Trophoblast cell (in vitro differentiated cells and primary cell): Measurements from ENCODE around the gene ZBTB8A. TPM values are rescaled to one million over a fixed set of nuclear protein-coding genes. Genes with fewer than 3 reads are reported as not detected.
A peak's percentile ranks its signal among the peaks of the same experiment; 100 is the strongest.

Experiments used
- DNase-seq, 2 donors: peaks; one replicate each; pipeline ENCODE4 v3.0.0-alpha.2; 2016
- H2AFZ ChIP-seq: 2 replicates; pipeline ENCODE4 v1.6.1; 2013; ENCODE audit warnings: low read length, moderate library complexity, mild to moderate bottlenecking; ENCODE audit not compliant: insufficient read depth, poor library complexity
- H2AK5ac ChIP-seq: 2 replicates; pipeline ENCODE4 v1.6.1; 2013; ENCODE audit warnings: mild to moderate bottlenecking, low read length
- H2BK120ac ChIP-seq: 2 replicates; pipeline ENCODE4 v1.6.1; 2013; ENCODE audit warnings: low read length, mild to moderate bottlenecking, moderate library complexity; ENCODE audit not compliant: insufficient read depth, poor library complexity
- H2BK12ac ChIP-seq: 2 replicates; pipeline ENCODE4 v1.6.1; 2013; ENCODE audit warnings: mild to moderate bottlenecking, low read length, moderate library complexity
- H2BK5ac ChIP-seq: 2 replicates; pipeline ENCODE4 v1.6.1; 2013; ENCODE audit warnings: low read length, low read depth, moderate library complexity, mild to moderate bottlenecking; ENCODE audit not compliant: poor library complexity
- H3K14ac ChIP-seq: 2 replicates; pipeline ENCODE4 v1.6.1; 2013; ENCODE audit warnings: mild to moderate bottlenecking, low read length
- H3K18ac ChIP-seq: 2 replicates; pipeline ENCODE4 v1.6.1; 2013; ENCODE audit warnings: mild to moderate bottlenecking, low read length
- H3K23ac ChIP-seq: 2 replicates; pipeline ENCODE4 v1.6.1; 2013; ENCODE audit warnings: low read length
- H3K27ac ChIP-seq: 2 replicates; pipeline ENCODE4 v1.5.1; 2013; ENCODE audit warnings: low read depth, mild to moderate bottlenecking, inconsistent platforms, low read length, moderate library complexity
- H3K27me3 ChIP-seq: 2 replicates; pipeline ENCODE4 v1.6.1; 2013; ENCODE audit warnings: inconsistent platforms, mild to moderate bottlenecking, low read length, moderate library complexity; ENCODE audit not compliant: insufficient read depth
- H3K36me3 ChIP-seq, 2 experiments: 1 replicate in 1 of 2; 2 replicates in 1 of 2; pipeline ENCODE4 v1.6.1; 2013; ENCODE audit warnings: low read length in 2 of 2, mild to moderate bottlenecking in 2 of 2, moderate library complexity in 1 of 2; ENCODE audit not compliant: insufficient read depth in 2 of 2, control insufficient read depth in 1 of 2
- H3K4ac ChIP-seq: 2 replicates; pipeline ENCODE4 v1.6.1; 2013; ENCODE audit warnings: low read depth, mild to moderate bottlenecking, low read length, moderate library complexity
- H3K4me1 ChIP-seq, 2 experiments: 1 replicate in 1 of 2; 2 replicates in 1 of 2; pipeline ENCODE4 v1.6.1; 2013; ENCODE audit warnings: low read length in 2 of 2, mild to moderate bottlenecking in 2 of 2, moderate library complexity in 1 of 2; ENCODE audit not compliant: insufficient read depth in 2 of 2, control insufficient read depth in 1 of 2
- H3K4me2 ChIP-seq: 2 replicates; pipeline ENCODE4 v1.6.1; 2013; ENCODE audit warnings: inconsistent platforms, mild to moderate bottlenecking, low read length, moderate library complexity
- H3K4me3 ChIP-seq: 2 replicates; pipeline ENCODE4 v1.5.1; 2013; ENCODE audit warnings: mild to moderate bottlenecking, low read depth, low read length, inconsistent platforms
- H3K79me1 ChIP-seq: one replicate; pipeline ENCODE4 v1.6.1; 2013; ENCODE audit warnings: low read length
- H3K79me2 ChIP-seq: 2 replicates; pipeline ENCODE4 v1.6.1; 2013; ENCODE audit warnings: low read length, mild to moderate bottlenecking; ENCODE audit not compliant: control insufficient read depth, insufficient read depth, poor library complexity
- H3K9ac ChIP-seq: 2 replicates; pipeline ENCODE4 v1.6.1; 2013; ENCODE audit warnings: mild to moderate bottlenecking, low read length
- H3K9me3 ChIP-seq: 2 replicates; pipeline ENCODE4 v1.6.1; 2013; ENCODE audit warnings: low read depth, mild to moderate bottlenecking, control low read depth, inconsistent platforms, low read length; ENCODE audit not compliant: insufficient read depth
- H4K12ac ChIP-seq: 2 replicates; pipeline ENCODE4 v1.6.1; 2013; ENCODE audit warnings: low read depth, mild to moderate bottlenecking, low read length, moderate library complexity
- H4K8ac ChIP-seq: 2 replicates; pipeline ENCODE4 v1.6.1; 2013; ENCODE audit warnings: low read depth, mild to moderate bottlenecking, low read length, moderate library complexity
- H4K91ac ChIP-seq: one replicate; pipeline ENCODE4 v1.6.1; 2013; ENCODE audit warnings: low read depth, mild to moderate bottlenecking, low read length, moderate library complexity
- WGBS: extraction: QIAGEN DNeasy Blood & Tissue Kit; methylation state at CpG from one replicate; pipeline ENCODE4 v1.1.7; 2013; ENCODE audit warnings: missing lambda C conversion rate; ENCODE audit not compliant: insufficient read length, insufficient coverage; ENCODE audit errors: extremely low coverage; 5-methylcytosine and 5-hydroxymethylcytosine counted together
- polyA plus RNA-seq: library from polyadenylated mRNA; stranded (reverse); fragments of 200-250 nt; gene quantifications from 2 replicates; pipeline ENCODE4 v1.2.3, GENCODE V29; 2013

The ZBTB8A gene
- polyA plus RNA-seq = 8.5 and 9.2 TPM in 2 replicates

DNA sequence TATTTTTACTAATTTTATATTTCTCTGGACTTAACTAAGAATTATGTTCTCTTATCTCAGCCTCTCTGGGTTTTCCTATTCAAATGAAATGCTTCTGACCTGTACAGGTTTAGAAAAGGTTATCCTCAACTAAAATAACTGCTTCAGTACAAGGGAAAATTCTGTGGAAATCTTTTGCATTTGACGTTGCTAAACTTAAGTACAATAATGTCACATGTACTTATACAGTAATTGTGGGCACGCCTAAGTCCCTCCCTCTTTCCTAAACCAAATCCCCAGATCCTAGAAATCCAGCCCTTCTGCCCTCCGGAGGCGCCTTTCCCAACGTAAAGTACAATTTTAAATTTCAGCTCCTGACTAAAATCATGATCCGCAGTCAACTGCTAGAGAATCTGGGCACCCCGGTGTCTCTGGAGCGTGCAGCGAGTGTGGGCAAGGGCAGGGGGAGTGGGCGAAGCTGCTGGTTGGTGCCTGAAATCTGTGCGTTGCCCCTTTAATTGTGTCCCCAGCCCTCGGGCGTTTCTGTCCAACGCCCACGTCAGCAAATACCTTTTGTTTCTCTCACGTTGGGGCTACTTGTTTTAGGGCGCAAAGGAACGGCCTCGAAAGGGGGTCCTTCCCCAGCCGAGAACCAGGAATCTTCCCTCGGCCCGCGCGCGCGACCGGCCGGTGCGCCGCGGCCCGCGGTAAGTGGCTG lies at the start of gene ZBTB8A:
ZBTB8A (plus strand) TSS at position 541 of the 697 bp plus-strand sequence. CDS start 53,505 bp downstream, outside the sequence.
- H3K23ac ChIP-seq = no peak within 1 kb of the TSS
- H3K18ac ChIP-seq = peak within 1 kb of the TSS; percentile 98
- no CpG with 5 or more reads among the region's 33 CpGs for WGBS
- no peaks in the 10 kb centered on the region for H3K36me3 ChIP-seq
- H3K79me1 ChIP-seq = peaks cover 8% of the 10 kb centered on the region
- peak within 1 kb of the TSS; percentile 64 for H4K12ac ChIP-seq
- H3K9me3 ChIP-seq = no peaks in the 10 kb centered on the region
- peak within 1 kb of the TSS; percentile 97 for H2AFZ ChIP-seq
- H2BK120ac ChIP-seq = peak within 1 kb of the TSS; percentile 83
- peak within 1 kb of the TSS; percentile 91 for H4K91ac ChIP-seq
- H4K8ac ChIP-seq = peak within 1 kb of the TSS; percentile 92
- H3K4me2 ChIP-seq = peak within 1 kb of the TSS; percentile 89
- peak; percentile 42 to 72 for DNase-seq
- H3K27ac ChIP-seq = peak within 1 kb of the TSS; percentile 32
- peak within 1 kb of the TSS; percentile 66 for H3K4ac ChIP-seq
- no peak within 1 kb of the TSS for H2AK5ac ChIP-seq
- peak within 1 kb of the TSS; percentile 90 for H3K9ac ChIP-seq
- peaks cover 8 to 12% of the 10 kb centered on the region in 2 experiments for H3K4me1 ChIP-seq
- H3K14ac ChIP-seq = peak within 1 kb of the TSS; percentile 94
- no peaks in the 10 kb centered on the region for H3K27me3 ChIP-seq
- peak within 1 kb of the TSS; percentile 87 for H3K4me3 ChIP-seq
- peak within 1 kb of the TSS; percentile 52 for H2BK5ac ChIP-seq
- H2BK12ac ChIP-seq = peak within 1 kb of the TSS; percentile 83
- H3K79me2 ChIP-seq = peaks cover 5% of the 10 kb centered on the region

DNA sequence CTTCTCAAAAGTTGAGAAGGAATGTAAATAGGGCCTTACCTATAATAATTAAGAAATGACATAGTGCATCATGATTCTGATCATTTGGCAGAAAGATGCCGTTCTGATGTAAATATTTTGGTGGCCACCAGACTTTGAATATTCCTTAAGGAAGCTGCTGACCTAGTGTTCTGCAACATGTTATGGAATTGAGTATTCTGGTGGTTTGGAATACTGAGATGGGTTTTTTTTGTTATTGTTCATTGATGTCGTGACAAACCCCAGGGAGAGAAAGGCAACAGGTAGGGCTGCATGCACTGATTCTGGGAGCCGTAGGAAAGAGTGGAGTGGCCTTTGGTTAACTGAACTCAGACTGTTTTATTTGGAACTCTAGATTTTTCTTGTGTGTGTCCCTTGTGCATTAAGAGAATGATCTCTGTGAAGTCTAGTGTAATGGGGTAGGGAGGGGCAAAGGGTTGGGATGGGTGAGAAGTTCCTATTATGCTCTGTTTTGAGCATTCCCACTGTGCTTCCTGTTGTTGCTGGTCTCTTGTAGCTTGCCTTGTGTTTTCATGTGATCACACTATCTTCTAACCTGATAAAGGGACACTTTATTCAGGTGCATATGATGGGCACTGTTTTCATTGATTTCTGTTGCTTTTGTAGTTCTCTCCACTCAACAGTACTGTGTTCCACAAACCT lies 49.3 kb upstream of the ZBTB8A start:
- H2BK5ac ChIP-seq = no peak overlapping the region
- no CpG with 5 or more reads among the region's 3 CpGs for WGBS
- no peak overlapping the region for H3K4me2 ChIP-seq
- no peak for DNase-seq
- no peak overlapping the region for H3K18ac ChIP-seq
- H2AFZ ChIP-seq = no peak overlapping the region
- no peak overlapping the region for H4K91ac ChIP-seq
- no peak overlapping the region for H3K4ac ChIP-seq
- no peak overlapping the region for H4K12ac ChIP-seq
- H3K27ac ChIP-seq = no peak overlapping the region
- peaks cover 23% of the 10 kb centered on the region for H3K79me1 ChIP-seq
- H2AK5ac ChIP-seq = no peak overlapping the region
- no peak overlapping the region for H2BK120ac ChIP-seq
- no peak overlapping the region for H3K14ac ChIP-seq
- H3K9me3 ChIP-seq = no peaks in the 10 kb centered on the region
- no peak overlapping the region for H3K23ac ChIP-seq
- H3K27me3 ChIP-seq = no peaks in the 10 kb centered on the region
- H4K8ac ChIP-seq = no peak overlapping the region
- no peaks in the 10 kb centered on the region for H3K36me3 ChIP-seq
- H3K79me2 ChIP-seq = peaks cover 3% of the 10 kb centered on the region
- H3K4me1 ChIP-seq = peaks cover 16 to 30% of the 10 kb centered on the region in 2 experiments
- no peak overlapping the region for H2BK12ac ChIP-seq
- H3K9ac ChIP-seq = no peak overlapping the region
- no peak overlapping the region for H3K4me3 ChIP-seq

DNA sequence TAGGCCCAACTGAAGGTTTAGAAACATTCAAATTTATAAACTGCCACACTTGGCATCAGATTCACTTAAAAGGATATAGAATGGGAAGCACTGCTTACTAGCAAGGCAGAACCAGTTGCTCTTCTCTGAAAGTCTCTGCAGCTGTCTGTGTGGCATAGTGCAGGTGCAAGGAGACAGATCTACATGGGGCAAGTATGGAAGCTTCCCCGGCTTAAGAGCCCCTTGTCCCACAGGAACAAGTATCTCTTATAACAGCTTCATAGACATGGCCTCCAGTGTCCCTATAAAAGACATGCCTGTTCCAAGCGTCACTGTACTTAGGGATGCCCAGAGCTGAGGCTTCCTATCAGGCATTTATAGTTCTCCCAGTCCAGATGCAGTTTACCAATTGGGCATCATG lies 47.8 kb upstream of the ZBTB8A start:
- Histone ChIP-seq H3K79me1 (peaks cover 19% of the 10 kb centered on the region), H3K4ac (no peak overlapping the region), H4K8ac (no peak overlapping the region), H2BK120ac (peak overlapping the region; percentile 80), H2BK5ac (no peak overlapping the region), H3K9ac (no peak overlapping the region), H3K4me1 (peaks cover 13 to 21% of the 10 kb centered on the region in 2 experiments), H3K79me2 (peaks cover 3% of the 10 kb centered on the region), H3K23ac (no peak overlapping the region), H3K14ac (no peak overlapping the region), H3K27ac (no peak overlapping the region), H2BK12ac (peak overlapping the region; percentile 94), H3K18ac (no peak overlapping the region), H4K91ac (no peak overlapping the region), H2AK5ac (no peak overlapping the region), H3K4me2 (no peak overlapping the region), H2AFZ (peak overlapping the region; percentile 64), H3K9me3 (no peaks in the 10 kb centered on the region), H3K4me3 (no peak overlapping the region), H4K12ac (no peak overlapping the region), H3K27me3 (no peaks in the 10 kb centered on the region), H3K36me3 (no peaks in the 10 kb centered on the region)
- no peak for DNase-seq
- WGBS = no CpG with 5 or more reads among the region's 2 CpGs

DNA sequence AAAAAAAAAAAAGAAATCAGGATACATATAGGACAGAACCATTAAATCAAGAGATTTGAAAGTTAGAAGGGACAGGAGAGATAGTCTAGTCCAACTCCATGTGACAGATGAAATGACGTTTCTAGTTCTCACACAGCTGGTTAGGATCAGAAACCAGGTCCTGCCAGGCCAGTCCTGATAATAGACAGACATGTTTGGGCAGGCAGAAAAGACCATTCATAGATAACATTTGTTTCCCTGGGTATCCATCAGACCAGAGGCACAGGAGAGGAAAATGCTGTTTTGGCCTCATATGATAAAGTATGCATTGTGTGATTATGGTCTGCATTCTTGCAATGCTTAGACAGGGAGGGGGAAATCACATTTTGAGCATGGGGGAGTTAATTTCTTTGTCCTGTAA lies 45.0 kb upstream of the ZBTB8A start:
- Histone ChIP-seq H2BK12ac (no peak overlapping the region), H2AK5ac (no peak overlapping the region), H2BK5ac (peak overlapping the region; percentile 93), H2BK120ac (peak overlapping the region; percentile 92), H4K12ac (no peak overlapping the region), H3K14ac (no peak overlapping the region), H3K27ac (peak overlapping the region; percentile 80), H3K23ac (no peak overlapping the region), H3K4me1 (peaks cover 8 to 14% of the 10 kb centered on the region in 2 experiments), H3K4ac (no peak overlapping the region), H3K79me2 (peaks cover 3% of the 10 kb centered on the region), H3K36me3 (no peaks in the 10 kb centered on the region), H4K8ac (no peak overlapping the region), H3K9me3 (no peaks in the 10 kb centered on the region), H3K4me2 (no peak overlapping the region), H3K4me3 (no peak overlapping the region), H3K79me1 (peaks cover 17% of the 10 kb centered on the region), H3K18ac (no peak overlapping the region), H2AFZ (no peak overlapping the region), H3K27me3 (no peaks in the 10 kb centered on the region), H3K9ac (no peak overlapping the region), H4K91ac (no peak overlapping the region)
- WGBS = no CpG with 5 or more reads among the region's 1 CpG
- DNase-seq = peak; percentile 78 to 92
